ENCODE data around the gene KATNB1.

DNA sequence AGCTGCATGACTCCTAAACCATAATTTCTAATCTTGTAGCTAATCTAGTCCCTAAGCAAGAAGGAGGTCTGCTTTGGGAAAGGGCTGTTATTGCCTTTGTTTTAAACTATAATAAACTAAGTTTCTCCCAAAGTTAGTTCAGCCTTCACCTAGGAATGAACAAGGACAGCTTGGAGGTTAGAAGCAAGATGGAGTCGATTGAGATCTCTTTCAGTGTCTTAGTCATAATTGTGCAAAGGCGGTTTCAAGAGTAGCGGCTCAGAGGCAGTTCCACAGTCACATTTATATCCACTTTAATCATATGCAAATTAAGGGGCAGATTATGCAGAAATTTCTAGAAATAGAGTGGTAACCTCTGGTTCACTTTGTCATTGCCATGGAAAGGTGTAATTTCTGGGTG is 23.6 kb upstream of the KATNB1 start:
- no peak for TF ChIP-seq PATZ1 (CRISPR knock-in tag; IDR thresholded peaks at IDR 0.05; ENCODE audit: borderline replicate concordance)
- no peak for TF ChIP-seq OSR1 (CRISPR knock-in tag; IDR thresholded peaks at IDR 0.05)
- TF ChIP-seq ZC3H10 (CRISPR knock-in tag; IDR thresholded peaks at IDR 0.05) = no peak
- TF ChIP-seq CSDC2 (CRISPR knock-in tag; IDR thresholded peaks at IDR 0.05) = no peak
- no peak for TF ChIP-seq ESRRG (CRISPR knock-in tag; IDR thresholded peaks at IDR 0.05)
- no peak for TF ChIP-seq GLIS3 (CRISPR knock-in tag; IDR thresholded peaks at IDR 0.05)
- TF ChIP-seq, protein P1, sequence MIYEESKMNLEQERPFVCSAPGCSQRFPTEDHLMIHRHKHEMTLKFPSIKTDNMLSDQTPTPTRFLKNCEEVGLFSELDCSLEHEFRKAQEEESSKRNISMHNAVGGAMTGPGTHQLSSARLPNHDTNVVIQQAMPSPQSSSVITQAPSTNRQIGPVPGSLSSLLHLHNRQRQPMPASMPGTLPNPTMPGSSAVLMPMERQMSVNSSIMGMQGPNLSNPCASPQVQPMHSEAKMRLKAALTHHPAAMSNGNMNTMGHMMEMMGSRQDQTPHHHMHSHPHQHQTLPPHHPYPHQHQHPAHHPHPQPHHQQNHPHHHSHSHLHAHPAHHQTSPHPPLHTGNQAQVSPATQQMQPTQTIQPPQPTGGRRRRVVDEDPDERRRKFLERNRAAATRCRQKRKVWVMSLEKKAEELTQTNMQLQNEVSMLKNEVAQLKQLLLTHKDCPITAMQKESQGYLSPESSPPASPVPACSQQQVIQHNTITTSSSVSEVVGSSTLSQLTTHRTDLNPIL (CRISPR knock-in tag; IDR thresholded peaks at IDR 0.05; ENCODE audit: low read depth) = no peak
- TF ChIP-seq ZFP30 (CRISPR knock-in tag; IDR thresholded peaks at IDR 0.05) = no peak
- no peak for TF ChIP-seq ARNTL (CRISPR knock-in tag; IDR thresholded peaks at IDR 0.05; ENCODE audit: borderline replicate concordance, low read depth)
- TF ChIP-seq ZFP3 (CRISPR knock-in tag; IDR thresholded peaks at IDR 0.05) = no peak
- TF ChIP-seq SNAI2 (CRISPR knock-in tag; IDR thresholded peaks at IDR 0.05) = no peak
- TF ChIP-seq, protein P2, sequence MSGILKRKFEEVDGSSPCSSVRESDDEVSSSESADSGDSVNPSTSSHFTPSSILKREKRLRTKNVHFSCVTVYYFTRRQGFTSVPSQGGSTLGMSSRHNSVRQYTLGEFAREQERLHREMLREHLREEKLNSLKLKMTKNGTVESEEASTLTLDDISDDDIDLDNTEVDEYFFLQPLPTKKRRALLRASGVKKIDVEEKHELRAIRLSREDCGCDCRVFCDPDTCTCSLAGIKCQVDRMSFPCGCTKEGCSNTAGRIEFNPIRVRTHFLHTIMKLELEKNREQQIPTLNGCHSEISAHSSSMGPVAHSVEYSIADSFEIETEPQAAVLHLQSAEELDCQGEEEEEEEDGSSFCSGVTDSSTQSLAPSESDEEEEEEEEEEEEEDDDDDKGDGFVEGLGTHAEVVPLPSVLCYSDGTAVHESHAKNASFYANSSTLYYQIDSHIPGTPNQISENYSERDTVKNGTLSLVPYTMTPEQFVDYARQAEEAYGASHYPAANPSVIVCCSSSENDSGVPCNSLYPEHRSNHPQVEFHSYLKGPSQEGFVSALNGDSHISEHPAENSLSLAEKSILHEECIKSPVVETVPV (CRISPR knock-in tag; IDR thresholded peaks at IDR 0.05) = no peak
